ENCODE measurements around the gene BSG. TPM values are rescaled to one million over a fixed set of nuclear protein-coding genes. Genes with fewer than 3 reads are reported as not detected.

Gene BSG
- total and polyA plus RNA-seq, 9 of the 15 experiments (the other 6 are each of a cell fraction or from before 2014, with no cell fraction given), result 4.6 to 495 (median 187) TPM

DNA sequence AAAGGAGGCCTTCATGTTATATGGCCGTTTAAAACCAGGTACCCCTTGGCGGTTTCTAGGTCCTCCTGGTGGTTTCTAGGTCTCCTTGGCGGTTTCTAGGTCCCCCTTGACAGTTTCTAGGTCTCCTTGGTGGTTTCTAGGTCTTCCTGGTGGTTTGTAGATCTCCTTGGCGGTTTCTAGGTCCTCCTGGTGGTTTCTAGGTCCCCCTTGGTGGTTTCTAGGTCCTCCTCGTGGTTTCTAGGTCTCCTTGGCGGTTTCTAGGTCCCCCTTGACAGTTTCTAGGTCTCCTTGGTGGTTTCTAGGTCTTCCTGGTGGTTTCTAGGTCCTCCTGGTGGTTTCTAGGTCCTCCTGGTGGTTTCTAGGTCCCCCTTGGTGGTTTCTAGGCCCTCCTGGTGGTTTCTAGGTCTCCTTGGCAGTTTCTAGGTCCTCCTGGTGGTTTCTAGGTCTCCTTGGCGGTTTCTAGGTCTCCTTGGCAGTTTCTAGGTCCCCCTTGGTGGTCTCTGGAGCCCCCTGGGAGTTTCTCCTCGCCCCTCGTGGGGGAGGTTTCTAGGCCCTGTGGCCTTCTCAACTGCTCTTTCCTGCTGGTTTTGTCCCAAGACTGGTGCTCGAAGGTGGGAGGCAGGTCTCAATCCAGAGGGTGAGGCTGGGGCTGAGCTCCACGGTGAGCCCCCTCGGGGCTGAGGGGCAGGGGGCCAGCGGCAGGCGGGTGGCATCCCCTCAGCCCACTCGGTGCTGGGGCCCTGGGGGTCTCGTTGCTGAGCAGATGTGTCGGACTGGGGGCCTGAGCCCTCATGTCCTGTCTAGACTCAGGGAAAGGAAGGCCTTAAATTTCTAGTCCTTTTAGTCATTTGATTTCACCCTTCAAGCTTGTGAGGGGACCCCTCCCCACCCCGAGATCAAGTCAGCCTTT lies 25.3 kb downstream of the BSG start (continued):
- no peak for TF ChIP-seq ATF7 (IDR thresholded peaks at IDR 0.05)
- TF ChIP-seq ZFP36 (IDR thresholded peaks at IDR 0.05; ENCODE audit: low read depth, low read length, partially characterized antibody), result peak; percentile 15
- TF ChIP-seq ZNF384 (IDR thresholded peaks at IDR 0.05; ENCODE audit: low read depth, low read length), result no peak
- no peak for TF ChIP-seq CEBPB (tag; IDR thresholded peaks at IDR 0.05)
- TF ChIP-seq JUN (IDR thresholded peaks at IDR 0.05; ENCODE audit: borderline replicate concordance, low read depth, low read length), result no peak
- TF ChIP-seq JUN (CRISPR knock-in tag; IDR thresholded peaks at IDR 0.05; ENCODE audit: borderline replicate concordance), result no peak
- TF ChIP-seq SMARCC2 (IDR thresholded peaks at IDR 0.05; ENCODE audit: low read depth), result no peak
- no peak for TF ChIP-seq LARP7 (IDR thresholded peaks at IDR 0.05)
- no peak for TF ChIP-seq ZNF644 (tag; IDR thresholded peaks at IDR 0.05; ENCODE audit: low read depth)
- TF ChIP-seq ATF1 (CRISPR knock-in tag; IDR thresholded peaks at IDR 0.05), result no peak
- no peak for TF ChIP-seq ATF1 (tag; IDR thresholded peaks at IDR 0.05)
- no peak for TF ChIP-seq ZNF277 (CRISPR knock-in tag; IDR thresholded peaks at IDR 0.05; ENCODE audit: borderline replicate concordance)
- TF ChIP-seq ZNF717 (CRISPR knock-in tag; IDR thresholded peaks at IDR 0.05), result no peak
- no peak for TF ChIP-seq TAF15 (IDR thresholded peaks at IDR 0.05; ENCODE audit: low read depth, low read length)
- 0 out of 2 replicates have a peak, but pooled peaks have one; percentile 35 for TF ChIP-seq ZKSCAN1 (IDR thresholded peaks at IDR 0.05; ENCODE audit: low read depth, low read length)
- TF ChIP-seq ZNF217 (CRISPR knock-in tag; IDR thresholded peaks at IDR 0.05), result no peak
- no peak for TF ChIP-seq ZNF583 (CRISPR knock-in tag; IDR thresholded peaks at IDR 0.05)
- no peak for TF ChIP-seq KHSRP (IDR thresholded peaks at IDR 0.05)
- no peak for TF ChIP-seq EHMT2 (IDR thresholded peaks at IDR 0.05)
- TF ChIP-seq PPARD (CRISPR knock-in tag; IDR thresholded peaks at IDR 0.05), result no peak
- no peak for TF ChIP-seq HDAC6 (IDR thresholded peaks at IDR 0.05; ENCODE audit: low read depth, low read length)
- TF ChIP-seq RBM22 (IDR thresholded peaks at IDR 0.05; ENCODE audit: low read depth, low read length, poor library complexity, severe bottlenecking), result no peak
- TF ChIP-seq RNF219 (CRISPR knock-in tag; IDR thresholded peaks at IDR 0.05), result no peak
- TF ChIP-seq, protein P1, sequence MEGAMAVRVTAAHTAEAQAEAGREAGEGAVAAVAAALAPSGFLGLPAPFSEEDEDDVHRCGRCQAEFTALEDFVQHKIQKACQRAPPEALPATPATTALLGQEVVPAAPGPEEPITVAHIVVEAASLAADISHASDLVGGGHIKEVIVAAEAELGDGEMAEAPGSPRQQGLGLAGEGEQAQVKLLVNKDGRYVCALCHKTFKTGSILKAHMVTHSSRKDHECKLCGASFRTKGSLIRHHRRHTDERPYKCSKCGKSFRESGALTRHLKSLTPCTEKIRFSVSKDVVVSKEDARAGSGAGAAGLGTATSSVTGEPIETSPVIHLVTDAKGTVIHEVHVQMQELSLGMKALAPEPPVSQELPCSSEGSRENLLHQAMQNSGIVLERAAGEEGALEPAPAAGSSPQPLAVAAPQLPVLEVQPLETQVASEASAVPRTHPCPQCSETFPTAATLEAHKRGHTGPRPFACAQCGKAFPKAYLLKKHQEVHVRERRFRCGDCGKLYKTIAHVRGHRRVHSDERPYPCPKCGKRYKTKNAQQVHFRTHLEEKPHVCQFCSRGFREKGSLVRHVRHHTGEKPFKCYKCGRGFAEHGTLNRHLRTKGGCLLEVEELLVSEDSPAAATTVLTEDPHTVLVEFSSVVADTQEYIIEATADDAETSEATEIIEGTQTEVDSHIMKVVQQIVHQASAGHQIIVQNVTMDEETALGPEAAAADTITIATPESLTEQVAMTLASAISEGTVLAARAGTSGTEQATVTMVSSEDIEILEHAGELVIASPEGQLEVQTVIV (CRISPR knock-in tag; IDR thresholded peaks at IDR 0.05; ENCODE audit: borderline replicate concordance), result no peak
- TF ChIP-seq MYC (IDR thresholded peaks at IDR 0.05; ENCODE audit: low read depth, low read length), result 0 out of 2 replicates have a peak, but pooled peaks have one; percentile 20
- TF ChIP-seq MYC (CRISPR knock-in tag; IDR thresholded peaks at IDR 0.05; ENCODE audit: borderline replicate concordance, low read depth), result no peak
